Astrocyte (in vitro differentiated cells and primary cell): Measurements from ENCODE around the gene SP6.

Source experiments
- CTCF ChIP-seq: IDR thresholded peaks from 2 replicates; pipeline ENCODE4 v1.5.1; 2011; ENCODE audit warnings: low read depth, mild to moderate bottlenecking, inconsistent platforms, low read length, moderate library complexity; ENCODE audit not compliant: insufficient read depth
- EZH2 ChIP-seq: IDR thresholded peaks from 2 replicates; pipeline ENCODE4 v1.6.1; 2012; ENCODE audit warnings: mild to moderate bottlenecking, low read length, inconsistent platforms; ENCODE audit not compliant: insufficient read depth

- TF ChIP-seq CTCF, result no peak
- TF ChIP-seq EZH2, result no peak
Observed at GRCh38 chr17:47899643-47900042, 48.7 kb upstream of the SP6 start.
